Hematopoietic multipotent progenitor cell (in vitro differentiated cells): ENCODE measurements around the gene SLC25A17. TPM values are rescaled to one million over a fixed set of nuclear protein-coding genes. Genes with fewer than 3 reads are reported as not detected.
"Not testable (repeated sequence)": the region's sequence is repeated elsewhere in the genome, so short reads cannot be mapped to it uniquely, and the experiment has no call there.

Experiments
- DNase-seq, 3 donors: peaks; one replicate each; pipeline ENCODE4 v3.0.0-alpha.2; 2011 to 2015; ENCODE audit warnings: low read depth in 2 of 3, low spot score in 2 of 3
- total RNA-seq: library from RNA; depleted of rRNA; stranded (reverse); fragments of >200 nt; gene quantifications from one replicate; pipeline ENCODE4 v1.2.3, GENCODE V29; 2012

The SLC25A17 gene
- total RNA-seq, 1 donor: 8.9 TPM

- DNase-seq: no peak
These were observed 4.3 kb upstream of the SLC25A17 start for GRCh38 chr22:40823426-40823825.

- DNase-seq: peak in 2 of 3 donors; percentile 16 to 51
These were observed 524 bp upstream of the SLC25A17 start for GRCh38 chr22:40819599-40820140.

DNA sequence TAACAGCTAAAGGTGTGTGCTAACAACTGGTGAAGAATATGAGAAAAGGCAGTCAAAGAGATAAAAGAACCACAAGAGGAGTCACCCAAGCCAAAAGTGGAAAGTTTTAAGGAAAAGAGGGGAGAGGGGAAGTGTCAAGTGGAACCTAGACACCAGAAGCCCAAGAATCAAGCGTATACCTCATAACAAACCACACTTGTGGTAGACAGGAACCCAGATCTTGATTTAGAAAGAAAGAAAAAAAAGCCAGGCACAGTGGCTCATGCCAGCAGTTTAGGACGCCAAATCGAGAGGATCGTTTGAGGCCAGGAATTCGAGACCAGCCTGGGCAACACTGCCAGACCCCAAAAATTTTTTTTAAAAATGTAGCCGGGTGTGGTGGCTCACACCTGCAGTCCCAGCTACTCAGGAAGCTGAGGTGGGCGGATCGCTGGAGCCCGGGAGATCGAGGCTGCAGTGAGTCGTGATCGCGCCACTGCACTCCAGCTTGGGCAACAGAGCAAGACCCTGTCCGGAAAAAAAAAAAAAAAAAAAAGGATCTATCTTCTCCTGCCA, 877 bp downstream of the SLC25A17 start:
- DNase-seq: peak in 2 of 3 donors; percentile 22 to 37

GRCh38 chr22:40817737-40818136, 1.4 kb downstream of the SLC25A17 start:
- DNase-seq: no peak

GRCh38 chr22:40813912-40814315, 5.2 kb downstream of the SLC25A17 start:
- peak in 2 of 3 donors; percentile 11 to 45 for DNase-seq

DNA sequence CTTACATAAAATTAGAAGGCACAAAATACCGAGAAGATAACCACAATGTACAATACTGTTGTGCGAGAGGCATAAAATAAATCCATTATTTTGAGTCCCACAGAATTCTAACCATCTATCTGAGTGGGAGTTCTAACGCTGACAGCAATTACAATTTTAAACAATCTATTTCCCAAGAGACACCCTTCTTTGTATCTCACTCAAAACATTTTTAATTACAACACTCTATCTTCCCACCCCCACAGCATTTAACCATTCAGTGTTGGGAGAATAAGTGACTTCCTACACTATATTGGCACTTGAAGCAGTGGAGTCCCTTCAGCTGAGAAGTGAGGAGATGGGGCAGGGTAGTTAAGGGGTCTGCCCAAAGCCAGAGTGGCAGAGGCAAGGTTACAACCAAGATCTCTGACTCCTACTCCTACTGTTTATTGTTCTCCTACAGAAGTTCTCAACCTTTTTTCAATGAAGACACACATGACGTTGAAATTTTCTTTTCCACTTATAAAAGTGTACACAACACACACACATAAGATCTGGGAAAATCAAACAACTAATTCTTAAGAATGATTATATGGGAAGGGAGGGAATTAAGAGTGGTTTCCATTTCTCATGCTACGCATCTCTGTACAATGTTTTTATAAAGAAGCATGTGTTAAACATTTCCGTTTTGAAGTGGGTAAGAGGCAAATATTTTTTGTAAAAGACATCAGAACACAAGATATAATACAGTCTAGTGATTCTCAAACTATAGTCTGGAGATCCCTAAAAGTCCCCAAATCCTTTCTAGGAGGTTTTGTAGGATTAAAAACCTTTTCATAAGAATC, 10.9 kb downstream of the SLC25A17 start:
- DNase-seq: no peak

GRCh38 chr22:40806711-40807110, 12.4 kb downstream of the SLC25A17 start:
- DNase-seq: no peak

DNA sequence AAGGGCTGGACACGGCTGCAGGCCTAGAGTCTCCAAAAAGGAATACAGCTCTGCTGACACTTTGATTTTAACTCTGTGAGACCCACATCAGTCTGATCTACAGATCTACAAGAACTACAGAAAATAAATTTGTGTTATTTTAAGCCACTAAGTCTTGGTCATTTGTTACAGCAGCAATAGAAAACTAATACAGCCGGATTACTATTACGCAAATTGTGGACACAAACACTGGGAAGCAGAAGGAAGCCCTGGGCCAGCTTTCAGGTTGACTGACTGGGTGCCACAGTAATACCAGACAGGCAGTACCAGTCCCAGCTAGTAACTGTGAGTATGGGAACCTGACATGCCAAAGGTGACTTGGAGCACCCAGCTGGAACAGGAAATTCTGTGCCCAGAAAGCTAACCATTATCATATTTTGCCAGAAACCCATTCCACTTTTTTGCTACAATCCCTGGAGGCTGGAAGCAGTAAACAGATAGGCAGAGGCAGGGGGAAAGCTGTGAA, 13.4 kb downstream of the SLC25A17 start:
- no peak for DNase-seq

DNA sequence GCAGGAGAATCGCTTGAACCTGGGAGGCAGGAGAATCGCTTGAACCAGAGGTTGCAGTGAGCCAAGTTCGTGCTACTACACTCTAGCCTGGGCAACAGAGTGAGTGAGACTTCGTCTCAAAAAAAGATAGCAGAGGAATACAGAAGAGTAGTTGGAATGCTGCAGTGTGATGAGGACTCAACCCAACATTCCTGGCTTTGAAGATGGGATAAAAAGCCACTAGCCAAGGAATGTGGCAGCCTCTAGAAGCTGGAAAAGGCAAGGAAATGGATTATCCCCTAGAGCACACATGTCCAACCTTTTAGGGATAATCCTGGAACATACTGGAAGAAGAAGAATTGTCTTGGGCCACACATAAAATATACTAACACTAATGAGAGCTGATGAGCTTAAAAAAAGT, 13.9 kb downstream of the SLC25A17 start:
- no peak for DNase-seq

GRCh38 chr22:40803321-40803720, 15.8 kb downstream of the SLC25A17 start:
- no peak for DNase-seq

DNA sequence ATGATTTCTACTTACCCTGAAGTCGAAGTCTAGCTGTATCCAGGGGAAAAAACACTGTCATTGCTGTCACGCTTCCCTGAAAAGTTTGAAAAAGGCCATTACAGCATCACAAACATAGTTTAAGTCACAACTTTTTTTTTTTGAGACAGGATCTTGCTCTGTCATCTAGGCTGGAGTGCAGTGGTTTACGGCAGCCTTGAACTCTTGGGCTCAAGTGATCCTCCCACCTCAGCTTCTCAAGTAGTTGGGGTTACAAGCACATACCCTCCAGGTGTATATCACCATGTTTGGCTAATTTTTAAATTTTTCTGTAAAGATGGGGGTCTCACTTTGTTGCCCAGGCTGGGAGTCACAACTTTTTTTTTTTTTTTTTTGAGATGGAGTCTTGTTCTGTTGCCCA, 20.1 kb downstream of the SLC25A17 start:
- DNase-seq: no peak

GRCh38 chr22:40797427-40797826, 21.7 kb downstream of the SLC25A17 start:
- no peak for DNase-seq

DNA sequence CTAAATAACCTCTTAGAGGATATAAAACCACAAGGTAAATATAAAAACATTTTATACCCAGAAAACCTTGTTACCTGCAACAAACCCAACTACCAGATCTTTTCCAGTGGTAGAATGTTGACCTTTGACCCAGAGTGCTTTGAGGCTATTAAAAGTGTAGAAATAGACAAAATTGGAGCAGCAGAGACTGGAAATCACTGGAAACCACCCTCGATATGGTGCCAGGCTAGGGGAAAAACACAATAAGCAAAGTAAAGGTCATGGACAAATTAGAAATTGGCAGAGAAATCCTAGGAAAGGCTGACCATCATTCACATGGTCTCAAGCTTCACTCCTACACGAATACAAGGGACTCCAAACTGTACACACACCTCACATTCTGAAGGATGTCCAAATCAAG, 26.7 kb downstream of the SLC25A17 start:
- no peak for DNase-seq

DNA sequence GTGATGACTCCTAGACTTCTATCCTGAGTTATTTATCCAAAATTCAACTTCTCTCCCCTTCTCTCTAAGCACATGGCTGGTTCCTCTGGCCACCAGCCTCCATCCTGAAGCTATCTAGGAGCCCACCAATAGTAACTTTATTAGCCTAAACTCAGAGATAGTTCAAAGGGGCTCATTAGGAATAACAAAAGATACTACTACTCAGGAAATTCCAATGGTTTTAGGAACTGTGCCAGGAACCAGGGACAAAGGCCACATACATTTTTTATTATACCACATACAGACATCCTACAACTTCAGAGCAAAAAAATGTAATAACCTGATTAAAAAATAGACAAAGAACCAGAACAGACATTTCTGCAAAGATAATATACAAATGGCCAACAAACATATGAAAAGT, 27.9 kb downstream of the SLC25A17 start:
- DNase-seq: no peak

DNA sequence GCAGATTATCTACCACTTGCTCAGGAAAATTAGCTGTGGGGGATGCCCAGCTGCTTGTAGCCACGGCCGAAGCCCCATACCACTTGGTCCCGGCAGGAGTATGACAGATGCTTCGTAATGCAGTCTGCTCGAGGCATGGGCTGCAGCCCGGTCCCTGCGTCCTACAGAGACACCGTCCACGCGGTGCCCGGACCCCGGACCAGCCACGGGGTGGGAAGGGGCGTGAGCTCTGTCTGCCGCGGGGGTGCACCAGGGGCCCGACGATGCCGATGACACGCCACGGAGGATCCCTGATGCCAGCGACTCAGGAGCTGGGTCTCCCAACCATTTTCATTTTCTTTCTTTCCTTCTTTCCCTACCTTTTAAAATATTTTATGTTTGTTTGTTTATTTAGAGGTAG, 30.0 kb downstream of the SLC25A17 start:
- DNase-seq: no peak

DNA sequence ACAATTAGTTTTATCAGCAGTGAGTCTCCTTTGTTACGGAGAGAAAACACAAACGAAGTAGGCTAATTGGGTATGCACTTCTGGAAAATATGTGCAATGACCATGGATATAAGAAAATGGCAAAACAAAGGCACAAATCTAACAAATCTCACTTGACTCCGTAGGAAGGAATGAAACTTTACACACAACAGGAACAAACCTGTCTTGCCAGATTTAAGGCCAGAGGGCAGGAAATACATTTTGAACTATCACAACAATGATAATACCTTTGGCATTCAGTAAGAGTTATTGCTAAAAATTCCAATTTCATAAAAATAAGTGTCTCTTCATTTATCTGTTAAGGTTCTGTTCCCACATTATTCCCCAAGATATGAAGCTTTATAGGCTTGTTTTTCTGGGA, 36.6 kb downstream of the SLC25A17 start:
- no peak for DNase-seq

- DNase-seq: not testable (repeated sequence)
These were observed 37.4 kb downstream of the SLC25A17 start for GRCh38 chr22:40781749-40782148.

DNA sequence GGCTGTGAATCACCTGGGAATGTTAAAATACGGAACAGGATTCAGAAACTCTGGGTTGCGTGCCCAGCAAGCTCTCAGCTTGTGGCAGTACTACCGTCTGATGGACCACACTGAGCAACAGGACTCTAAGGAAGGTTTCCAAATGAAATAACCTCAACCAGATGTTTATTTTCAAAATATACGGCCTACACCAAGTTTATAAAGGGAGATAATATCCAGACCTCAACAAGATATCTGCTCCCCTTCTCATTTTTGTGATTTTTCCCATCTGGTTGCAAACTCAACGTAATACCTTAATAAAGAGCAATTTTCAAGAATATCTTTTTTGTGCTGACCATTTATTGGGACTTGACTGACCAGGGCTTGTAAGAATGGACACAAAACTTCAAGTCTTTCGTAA, 49.4 kb downstream of the SLC25A17 start:
- no peak for DNase-seq

DNA sequence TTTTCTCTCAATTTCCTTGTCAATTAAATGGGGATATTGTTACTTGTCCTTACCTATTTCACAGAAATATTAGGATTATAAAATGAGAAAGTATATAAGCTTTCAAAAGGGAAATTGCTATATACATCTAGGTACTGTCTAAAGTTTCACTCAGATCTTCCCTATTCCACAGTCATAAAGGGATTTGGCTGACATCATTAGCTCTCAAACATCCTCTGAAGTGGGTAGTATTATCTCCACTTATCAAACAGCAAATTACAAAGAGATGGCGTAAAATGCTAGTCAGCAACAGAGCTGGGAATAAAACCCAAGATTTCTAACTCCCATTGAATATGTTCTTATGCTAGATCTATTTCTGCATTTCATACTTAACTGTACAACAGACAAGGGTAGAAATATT, 50.9 kb downstream of the SLC25A17 start:
- no peak for DNase-seq

GRCh38 chr22:40766956-40767355, 52.2 kb downstream of the SLC25A17 start:
- no peak for DNase-seq

GRCh38 chr22:40764763-40765441, 54.2 kb downstream of the SLC25A17 start:
- no peak for DNase-seq
